GM21528 (cell line): ENCODE data around the gene TRMT6.

Source experiments
- ATAC-seq: cut with Tn5 transposase; IDR thresholded peaks from one replicate; pipeline ENCODE4 v1.9.1; 2021; ENCODE audit warnings: mild to moderate bottlenecking, moderate library complexity; ENCODE audit not compliant: unreplicated experiment, low FRiP score

The TRMT6 gene

DNA sequence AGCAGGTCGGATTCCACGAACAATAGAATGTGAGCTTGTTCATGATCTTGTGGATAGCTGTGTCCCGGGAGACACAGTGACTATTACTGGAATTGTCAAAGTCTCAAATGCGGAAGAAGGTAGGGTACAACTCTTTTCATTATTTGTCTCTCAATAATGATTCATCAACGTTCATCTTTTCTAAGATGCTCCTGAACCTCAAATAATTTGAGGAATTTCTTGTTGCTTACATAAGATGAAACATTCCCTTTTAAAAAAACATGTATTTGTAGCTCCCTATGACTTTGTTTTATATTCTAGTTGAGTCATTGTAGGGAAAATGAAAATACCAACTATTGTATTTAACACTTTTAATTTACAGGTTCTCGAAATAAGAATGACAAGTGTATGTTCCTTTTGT is 17.1 kb upstream of the TRMT6 start:
- no peak for ATAC-seq

DNA sequence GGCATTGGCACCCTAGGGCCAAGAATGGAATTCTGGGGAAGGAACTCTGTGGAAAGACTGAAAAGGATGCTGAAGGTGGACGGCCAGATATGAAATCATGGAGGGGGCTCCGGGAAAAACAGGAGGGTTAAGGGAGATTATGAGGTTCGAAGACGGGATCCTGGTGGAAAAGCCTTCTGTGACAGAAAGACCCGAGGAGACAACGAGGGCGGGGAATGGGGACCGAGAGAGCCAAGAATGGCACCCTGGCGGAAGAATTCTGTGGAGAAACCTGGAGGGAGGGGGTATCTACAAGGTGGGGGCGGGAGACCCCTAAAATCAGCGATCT is 426 bp downstream of the TRMT6 start:
- ATAC-seq: no peak

DNA sequence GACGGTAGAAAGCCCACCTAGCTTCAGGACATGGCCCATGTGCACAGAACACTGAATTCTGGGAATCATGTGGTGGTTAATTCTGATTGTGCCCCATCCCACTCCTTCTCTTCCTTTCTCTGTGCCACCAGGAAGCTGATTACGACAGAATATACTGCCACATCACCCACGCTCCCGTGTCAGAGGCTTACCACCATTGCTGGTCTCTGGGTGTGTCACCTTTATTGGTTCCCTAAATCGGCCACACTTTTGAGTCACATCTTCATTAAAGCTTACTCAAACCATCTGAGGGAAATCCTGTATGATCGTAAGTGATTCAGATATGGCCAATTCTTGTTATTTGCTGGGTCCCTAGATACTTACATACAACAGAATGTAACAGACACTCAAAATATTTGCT is 3.1 kb downstream of the TRMT6 start:
- ATAC-seq: no peak

DNA sequence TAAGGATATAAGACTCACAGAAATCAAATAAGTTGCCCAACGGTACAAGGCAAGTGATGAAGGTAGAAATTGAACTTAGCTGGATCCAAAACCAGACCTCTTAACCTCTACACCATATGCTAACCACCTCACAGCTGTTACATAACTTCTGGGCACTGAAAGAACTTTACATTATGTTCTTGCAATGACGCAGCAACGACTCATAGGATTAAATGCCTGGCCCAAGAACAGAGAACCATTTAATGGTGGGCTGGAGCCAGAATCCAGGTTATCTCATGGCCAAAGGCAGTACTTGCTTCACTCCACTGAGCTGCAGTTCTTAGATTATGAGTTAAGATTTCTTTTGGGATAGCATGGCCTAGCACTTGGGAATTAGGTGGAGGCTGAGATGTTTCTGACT is 4.4 kb downstream of the TRMT6 start:
- ATAC-seq: no peak

DNA sequence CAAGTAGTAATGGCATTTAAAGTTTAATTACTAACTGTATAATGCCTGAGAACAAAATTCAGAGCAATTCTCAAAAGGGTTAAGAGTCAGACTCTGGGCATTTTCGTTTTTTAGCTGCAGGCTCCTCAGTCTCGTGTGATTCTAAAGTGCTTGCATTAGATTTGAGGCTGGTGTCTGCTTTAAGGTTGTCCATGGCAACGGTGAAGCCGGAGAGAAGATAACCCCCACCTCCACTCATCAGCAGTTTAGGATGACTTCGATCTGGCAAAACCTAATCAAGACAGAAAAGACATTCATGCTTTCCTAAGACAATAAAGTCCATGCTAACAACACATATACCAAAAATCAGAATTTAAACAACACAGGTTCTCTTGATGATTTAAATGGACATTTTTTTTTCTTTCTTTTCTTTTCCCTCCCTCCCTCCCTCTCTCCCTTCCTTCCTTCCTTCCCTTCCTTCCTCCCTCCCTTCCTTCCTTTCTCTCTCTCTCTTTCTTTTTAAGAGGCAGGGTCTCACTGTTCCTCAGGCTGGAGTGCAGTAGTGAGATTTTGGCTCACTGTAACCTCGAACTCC is 11.8 kb downstream of the TRMT6 start:
- no peak for ATAC-seq

DNA sequence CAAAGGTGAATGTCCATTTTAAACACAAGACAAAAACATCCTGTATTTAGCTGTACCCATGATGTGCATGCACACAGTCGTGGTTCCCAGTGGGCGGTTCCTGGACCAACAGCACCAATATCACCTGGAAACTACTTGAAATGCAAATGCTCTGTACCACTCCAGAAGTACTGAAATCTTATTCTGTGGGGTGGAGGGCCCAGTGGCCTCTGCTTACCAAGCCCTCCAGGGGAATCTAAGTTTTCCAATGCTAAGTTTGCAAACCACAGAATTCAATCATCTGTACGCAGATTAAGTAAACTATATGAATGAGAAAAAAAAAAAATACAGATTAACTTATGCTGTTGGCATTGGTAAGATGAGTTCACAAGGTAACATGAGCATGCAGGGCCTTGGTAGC is 14.1 kb downstream of the TRMT6 start:
- ATAC-seq: no peak

DNA sequence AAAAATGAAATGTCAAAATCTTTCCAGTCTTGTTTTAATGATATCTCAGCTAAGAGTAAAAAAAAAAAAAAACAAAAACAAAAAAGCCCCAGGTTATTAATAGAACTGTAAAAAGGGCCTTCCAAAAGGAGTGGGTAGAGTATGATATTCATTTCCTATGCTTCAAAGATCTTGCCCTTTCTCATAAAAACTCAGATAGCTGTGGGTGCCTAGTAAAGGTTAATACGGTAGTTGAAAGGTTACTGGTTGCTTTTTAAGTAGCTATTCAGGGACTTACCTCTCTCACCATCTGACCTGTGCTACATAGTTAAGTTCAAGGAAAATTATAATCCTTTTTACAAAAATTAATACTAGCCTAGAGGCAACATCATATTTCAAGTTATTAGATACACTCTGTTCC is 14.9 kb downstream of the TRMT6 start:
- no peak for ATAC-seq

DNA sequence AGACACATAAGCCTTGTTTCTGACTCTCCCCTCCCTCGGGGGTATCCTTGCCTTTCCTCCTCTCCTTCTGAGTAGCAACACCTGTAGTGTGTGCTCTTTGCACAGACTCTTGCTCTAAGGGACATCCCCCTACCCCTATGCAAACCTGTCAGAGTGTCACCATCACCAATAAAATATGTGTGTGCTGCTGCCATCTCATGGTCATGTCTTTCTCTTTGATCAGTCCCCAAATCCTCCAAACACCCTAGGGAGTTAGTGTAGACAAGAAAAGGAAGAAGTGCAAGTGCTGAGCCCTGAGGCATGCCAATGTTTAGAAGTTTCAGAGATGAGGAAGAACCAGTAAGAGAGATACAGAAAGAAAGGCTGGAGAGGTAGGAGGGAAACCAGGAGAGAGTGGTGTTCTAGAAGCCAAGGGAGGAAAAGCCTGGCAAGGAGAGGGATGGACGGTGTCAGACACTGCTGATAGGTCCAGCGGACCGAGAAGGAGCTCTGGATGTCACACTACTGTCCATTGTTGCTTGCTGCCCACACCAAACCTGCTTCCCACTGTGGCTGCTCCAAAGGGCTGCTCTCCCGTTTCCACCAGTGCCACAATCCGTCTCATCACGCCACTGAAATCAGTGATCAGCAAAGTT is 16.4 kb downstream of the TRMT6 start:
- no peak for ATAC-seq

DNA sequence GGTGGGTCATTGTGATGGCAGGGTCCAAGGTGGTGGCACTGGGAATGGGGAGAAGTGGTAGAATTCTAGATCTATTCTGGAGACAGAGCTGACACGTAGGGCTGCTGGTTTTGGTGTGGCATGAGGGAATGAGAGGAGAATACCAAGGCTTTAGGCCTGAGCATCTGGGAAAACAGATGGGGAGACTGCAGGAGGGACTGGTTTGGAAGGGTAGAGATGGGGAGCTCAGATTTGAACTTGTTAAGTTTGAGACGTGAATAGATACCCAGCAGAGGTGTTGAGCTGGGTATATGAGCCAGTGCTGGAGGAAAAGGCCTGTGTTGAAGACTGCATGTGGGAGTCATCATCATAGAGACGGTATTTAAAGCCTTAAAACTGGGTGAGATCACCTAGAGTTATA is 17.5 kb downstream of the TRMT6 start:
- ATAC-seq: no peak

DNA sequence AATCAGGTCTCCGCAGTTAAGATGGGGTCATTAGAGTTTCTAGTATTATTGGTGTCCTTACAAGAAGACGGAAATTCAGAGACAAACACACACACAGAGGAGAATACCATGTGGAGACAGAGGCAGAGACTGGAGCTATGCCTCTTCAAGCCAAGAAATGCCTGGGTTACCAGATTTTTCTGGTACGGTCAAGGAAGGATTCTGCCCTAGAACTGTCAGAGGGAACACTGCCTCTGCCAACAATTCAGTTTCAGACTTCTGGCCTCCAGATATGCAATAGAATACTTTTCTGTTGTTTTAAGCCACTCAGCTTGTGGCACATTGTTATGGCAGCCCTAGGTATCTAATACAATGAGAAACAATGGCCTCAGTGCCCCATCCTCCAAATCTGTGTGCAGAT is 18.9 kb downstream of the TRMT6 start:
- no peak for ATAC-seq

DNA sequence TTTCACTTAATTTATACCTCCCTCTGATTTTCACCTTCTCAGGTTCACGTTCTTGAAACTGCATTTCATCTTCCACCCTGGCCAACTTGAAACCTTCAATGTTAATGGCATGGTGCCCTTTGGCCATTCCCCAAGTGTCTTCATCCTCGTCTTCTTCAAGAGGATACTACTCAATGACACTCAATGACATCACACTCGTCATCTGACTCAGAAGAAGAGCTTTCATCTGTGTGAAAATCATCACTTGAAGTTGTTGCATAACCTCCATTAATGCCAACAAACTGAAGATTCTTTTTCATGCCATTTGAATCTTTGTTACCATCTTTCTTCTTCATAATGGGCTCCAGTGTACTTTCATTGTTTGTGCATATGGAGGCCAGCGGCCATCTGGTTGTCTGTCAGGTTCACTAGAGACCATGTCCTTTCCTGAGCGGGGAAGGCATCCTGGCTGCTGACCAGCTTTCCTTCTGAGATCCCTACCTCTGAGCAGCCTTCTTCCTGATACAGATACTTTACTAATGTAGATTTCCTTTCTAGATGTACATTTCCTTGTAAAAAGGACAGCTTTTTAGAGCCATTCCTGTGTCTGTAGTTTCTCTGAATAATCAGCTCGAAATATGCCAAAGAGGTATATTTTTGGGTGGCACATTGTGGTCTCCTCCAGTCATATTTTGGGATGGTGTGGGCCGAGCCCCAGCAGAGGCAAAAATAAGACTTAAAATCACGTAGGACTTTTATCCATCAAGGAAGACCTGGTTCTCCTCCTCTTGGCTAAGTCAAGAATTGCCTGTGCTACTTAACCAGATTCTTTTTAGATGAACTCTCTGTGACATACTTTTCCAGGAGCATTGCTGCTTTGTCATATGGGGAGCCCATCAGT is 21.3 kb downstream of the TRMT6 start:
- no peak for ATAC-seq

DNA sequence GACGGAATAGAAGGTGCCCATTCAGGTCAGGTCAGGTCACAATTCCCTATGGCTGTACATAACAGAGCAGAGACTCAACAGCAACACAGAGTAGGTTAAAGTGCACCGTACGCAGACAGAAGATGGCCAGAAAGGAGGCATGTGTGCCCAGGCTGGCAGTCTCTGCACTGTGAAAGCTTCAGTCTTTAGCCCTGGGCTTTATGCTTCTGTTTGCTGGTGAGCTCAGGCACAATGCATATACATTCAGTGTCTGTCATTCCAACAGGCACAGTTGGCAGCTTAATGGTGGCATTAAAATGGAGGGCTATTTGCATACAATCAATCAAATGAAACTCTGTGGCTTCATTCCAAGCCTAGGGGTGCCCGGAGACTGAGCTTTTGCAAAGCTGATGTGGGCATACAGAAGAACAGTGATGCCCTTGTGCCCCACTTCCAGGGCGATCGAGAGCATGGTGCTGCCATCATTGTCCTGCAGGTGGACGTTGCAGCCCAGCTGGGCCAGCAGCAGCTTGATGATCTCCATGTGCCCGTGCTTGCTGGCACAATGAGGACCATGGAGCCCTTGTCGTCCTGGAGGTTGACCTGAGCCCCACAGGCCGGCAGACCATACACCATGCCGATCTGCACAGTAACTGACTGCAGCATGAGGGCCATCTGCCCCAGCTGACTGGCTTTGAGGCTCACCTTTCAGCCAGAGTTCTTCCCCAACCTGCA is 22.4 kb downstream of the TRMT6 start:
- ATAC-seq: no peak

DNA sequence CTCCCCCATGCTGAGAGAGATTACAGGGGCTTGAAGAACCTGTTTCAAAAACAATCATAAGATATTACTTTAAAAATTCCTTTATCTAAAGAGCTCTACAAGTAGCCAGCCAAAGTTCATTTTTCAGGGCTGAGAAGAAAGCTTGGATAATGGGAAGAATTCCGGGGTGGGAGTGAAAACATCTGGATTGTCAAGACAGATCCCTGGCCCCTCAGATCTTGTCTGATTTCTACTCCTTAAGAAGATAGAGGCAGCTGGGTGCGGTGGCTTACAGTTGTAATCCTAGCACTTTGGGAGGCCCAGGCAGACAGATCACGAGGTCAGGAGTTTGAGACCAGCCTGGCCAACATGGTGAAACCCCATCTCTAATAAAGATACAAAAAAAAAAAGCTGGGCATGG is 24.8 kb downstream of the TRMT6 start:
- ATAC-seq: no peak

DNA sequence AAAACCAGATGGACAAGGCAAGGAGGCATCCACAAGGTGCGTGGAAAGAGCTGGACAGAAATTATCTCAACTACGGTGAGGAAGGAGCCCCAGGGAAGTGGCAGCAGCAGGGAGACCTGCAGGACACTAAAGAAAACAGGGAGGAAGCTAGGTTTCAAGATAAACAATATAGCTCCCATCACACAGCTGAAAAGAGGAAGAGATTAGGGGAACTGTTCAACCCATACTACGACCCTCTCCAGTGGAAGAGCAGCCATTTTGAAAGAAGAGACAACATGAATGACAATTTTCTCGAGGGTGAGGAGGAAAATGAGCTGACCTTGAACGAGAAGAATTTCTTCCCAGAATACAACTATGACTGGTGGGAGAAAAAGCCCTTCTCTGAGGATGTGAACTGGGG is 26.8 kb downstream of the TRMT6 start:
- ATAC-seq: no peak

DNA sequence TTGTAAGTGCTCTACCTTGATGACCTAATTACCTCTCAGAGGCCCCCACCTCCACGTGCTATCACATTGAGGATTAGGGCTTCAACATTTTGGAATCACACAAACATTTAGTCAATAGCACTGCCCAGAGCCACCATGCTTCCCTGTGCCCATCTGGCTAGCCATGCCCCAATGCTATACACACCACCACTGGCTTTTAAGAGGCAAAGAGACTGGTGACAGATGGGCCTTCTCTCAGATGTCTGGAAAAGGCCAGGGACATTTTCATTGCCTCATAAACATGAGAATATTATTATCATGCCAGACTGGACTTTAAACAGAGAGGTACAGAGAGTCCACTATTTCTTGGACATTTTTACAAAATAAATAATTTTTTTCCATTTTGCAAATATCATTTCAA is 29.8 kb downstream of the TRMT6 start:
- no peak for ATAC-seq

DNA sequence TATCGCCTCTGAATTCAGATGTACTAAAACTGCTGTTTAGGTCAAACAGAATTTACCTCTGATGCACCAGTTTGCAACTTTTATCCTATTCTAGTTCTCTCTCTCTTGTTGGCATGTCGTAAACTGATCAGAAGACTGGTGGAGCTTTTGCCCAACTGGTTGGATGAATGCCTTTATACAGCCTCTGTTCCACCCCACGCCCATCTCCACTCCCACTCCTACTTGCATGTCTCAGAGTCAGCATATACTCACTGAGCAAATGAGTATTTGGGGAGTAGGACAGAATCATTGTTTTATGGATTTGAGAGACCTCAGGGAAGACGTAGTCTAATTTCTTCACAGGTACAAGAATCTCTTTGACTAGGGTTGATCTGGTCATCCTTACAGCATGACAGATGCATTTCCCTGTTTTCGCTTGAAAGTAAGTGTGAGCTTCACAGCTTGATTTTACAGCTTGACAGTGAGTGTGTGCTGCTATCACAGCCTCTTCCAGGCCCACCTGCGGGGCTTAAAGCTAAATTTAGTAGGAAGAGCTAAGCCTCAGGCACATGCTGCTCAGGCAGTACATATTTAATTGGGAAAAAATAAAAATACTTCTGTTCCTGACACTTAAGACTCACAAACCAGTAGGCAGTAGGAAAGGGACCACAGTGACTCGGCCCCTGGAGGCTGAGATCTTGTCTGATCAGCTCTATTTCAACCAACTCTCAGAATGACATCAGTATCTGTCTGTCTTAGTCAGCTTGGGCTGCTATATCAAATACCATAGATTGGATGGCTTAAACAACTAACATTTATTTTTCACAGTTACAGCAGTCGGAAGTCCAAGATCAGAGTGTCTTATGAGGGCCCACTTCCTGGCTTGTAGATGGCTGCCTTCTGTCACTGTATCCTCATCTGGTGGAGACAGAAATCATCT is 30.4 kb downstream of the TRMT6 start:
- no peak for ATAC-seq

DNA sequence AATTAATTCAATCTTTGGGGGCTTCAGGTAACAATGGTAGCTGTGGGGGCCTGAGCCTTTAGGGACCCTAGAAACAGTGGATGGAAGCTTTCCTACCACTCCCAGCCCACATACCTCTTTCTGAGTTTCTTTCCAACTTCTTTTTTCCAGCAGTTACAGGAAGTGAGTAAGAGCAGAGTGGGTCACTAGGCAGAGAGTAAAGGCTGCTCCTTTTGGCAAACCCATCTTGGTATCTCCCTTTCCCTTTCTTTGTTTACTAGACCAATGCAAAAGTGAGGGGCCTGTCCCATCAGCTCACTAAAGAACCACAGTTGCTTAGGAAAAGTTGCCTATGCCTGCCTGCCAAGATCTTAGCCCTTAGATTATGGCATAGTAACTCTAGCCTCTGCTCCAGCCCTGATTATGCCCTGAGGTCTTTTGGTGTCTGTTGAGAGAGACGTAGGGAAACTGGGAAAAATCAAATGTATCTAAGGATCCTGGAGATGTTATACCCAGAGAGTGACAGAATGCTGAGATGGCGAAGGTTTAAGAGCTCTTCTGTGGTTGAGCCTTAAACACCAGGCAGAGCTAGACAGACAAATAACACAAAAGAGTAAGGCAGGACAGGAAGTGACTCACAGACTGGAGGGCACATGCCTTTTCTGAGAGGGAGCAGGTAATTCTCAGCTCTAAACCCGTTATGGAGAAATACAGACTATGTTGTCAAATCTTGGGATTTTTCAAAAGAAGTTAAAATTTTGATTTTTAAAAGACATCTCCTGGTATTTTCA is 31.3 kb downstream of the TRMT6 start:
- ATAC-seq: no peak

DNA sequence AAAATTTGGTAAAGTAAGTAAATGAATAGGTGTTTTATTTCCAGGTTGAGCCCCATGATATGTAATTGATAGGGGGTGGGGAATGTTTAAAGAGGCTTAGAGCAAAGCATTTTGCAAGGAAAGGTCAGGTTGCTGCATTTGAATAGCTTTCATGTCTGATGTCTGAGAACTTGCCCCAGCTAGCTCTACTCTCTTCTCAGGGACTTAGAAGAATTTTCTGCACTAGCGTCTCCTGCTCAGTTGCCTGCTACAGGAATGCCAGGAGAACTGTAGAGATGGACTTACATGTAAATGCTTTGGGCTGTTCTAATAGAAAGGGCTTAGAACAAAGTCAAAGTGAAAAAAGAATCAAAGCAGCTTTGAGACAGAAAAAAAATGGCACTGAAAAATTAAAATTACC is 35.5 kb downstream of the TRMT6 start:
- ATAC-seq: no peak

DNA sequence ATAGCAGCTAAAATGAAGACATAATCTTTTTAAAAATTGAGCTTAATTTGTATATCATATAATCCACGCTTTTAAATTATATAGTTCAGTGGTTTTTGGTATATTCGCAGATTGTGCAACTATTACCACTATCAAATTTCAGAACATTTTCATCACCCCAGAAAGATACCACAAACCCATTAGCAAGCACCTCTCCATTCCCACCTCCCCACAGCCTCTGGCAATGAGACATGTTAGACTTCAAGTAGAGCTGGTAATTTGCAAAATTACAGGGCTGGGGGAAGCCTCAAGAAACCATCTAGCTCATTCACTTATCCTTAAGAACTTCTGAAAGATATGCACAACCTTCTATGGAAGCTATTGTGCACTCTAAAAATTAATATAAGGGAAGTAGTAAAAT is 37.2 kb downstream of the TRMT6 start:
- no peak for ATAC-seq

DNA sequence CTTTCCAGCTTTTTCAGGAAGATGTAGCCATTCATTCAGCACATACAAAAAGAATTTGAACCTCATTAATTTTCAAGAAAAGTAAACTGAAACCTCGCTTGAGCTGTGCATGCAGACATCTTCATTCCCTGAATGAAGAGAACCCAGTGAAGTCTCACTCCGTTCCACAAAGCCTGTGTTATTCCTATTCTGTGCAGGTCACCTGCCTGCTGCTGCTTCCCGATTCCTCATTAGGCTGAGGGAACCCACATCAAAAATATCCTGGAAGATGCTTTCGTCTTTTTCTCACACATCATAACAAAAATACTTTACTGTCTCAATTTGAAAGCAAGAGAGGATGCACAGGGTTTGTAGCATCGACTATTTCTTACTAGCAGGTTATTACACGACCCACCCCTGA is 40.1 kb downstream of the TRMT6 start:
- ATAC-seq: no peak
